HG03565 (cell line): ENCODE results near the gene OPTC.

ENCODE experiments used
- ATAC-seq: cut with Tn5 transposase; IDR thresholded peaks from one replicate; pipeline ENCODE4 v1.9.1; 2021; ENCODE audit warnings: mild to moderate bottlenecking, moderate library complexity; ENCODE audit not compliant: unreplicated experiment

OPTC gene

GRCh38 chr1:203531063-203531462, 37.1 kb downstream of the OPTC start:
- no peak for ATAC-seq

- ATAC-seq = no peak
These were observed 40.1 kb downstream of the OPTC start for GRCh38 chr1:203534012-203534411.

DNA sequence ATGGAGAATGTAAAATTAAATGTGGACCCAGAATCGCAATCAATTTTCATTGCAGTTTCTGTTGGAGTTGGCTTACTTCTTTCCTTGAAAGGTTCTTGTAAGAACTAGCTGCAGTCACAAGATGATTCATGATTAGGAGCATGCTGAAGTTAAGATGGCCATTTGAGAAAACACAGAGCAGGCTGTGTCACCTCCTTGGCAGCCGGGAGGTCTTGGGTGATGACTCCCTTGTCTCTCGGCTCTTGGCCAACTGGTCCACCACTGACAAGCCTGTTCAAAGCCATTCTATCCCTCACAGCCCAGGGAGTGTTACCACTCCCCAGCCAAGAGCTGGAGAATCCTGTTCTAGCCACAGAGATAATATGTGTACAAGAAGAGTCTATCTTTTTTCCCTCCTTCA, 40.6 kb downstream of the OPTC start:
- no peak for ATAC-seq

GRCh38 chr1:203536575-203536974, 42.6 kb downstream of the OPTC start:
- ATAC-seq = no peak

GRCh38 chr1:203536980-203537455, 43.1 kb downstream of the OPTC start:
- no peak for ATAC-seq

DNA sequence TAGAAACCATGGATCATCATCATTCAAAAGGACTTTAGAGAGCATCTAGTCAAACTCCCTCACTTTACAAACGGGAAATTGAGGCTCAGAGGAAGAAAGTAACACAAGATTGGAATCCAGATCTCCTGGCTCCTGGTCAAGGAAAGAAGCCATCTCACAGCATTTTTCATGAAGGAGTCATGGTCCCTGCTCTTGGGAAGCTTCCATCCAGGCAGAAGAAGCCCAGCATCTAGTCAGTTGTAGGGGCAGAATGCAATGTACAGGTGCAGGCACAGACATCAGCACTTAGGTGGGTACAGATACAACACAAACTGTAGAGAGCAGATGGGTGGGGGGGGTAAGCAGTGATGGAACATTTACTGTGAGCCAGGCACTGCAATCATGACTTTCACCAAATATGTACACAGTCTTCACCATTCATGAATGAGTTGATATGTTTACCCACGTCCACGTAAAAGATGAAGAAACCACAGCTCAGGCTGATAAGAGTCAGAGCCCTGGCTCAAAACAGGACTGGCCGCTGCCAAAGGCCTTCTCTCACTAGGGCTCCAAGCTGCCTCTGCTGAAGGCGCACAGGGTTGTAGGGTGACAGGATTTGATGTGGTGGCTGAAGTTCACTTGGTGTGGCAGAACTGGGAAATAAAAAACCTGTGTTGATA, 44.0 kb downstream of the OPTC start:
- no peak for ATAC-seq

GRCh38 chr1:203538726-203539125, 44.8 kb downstream of the OPTC start:
- no peak for ATAC-seq

- no peak for ATAC-seq
These were observed 46.0 kb downstream of the OPTC start for GRCh38 chr1:203539831-203540546.

- no peak for ATAC-seq
These were observed 50.5 kb downstream of the OPTC start for GRCh38 chr1:203544485-203544884.

DNA sequence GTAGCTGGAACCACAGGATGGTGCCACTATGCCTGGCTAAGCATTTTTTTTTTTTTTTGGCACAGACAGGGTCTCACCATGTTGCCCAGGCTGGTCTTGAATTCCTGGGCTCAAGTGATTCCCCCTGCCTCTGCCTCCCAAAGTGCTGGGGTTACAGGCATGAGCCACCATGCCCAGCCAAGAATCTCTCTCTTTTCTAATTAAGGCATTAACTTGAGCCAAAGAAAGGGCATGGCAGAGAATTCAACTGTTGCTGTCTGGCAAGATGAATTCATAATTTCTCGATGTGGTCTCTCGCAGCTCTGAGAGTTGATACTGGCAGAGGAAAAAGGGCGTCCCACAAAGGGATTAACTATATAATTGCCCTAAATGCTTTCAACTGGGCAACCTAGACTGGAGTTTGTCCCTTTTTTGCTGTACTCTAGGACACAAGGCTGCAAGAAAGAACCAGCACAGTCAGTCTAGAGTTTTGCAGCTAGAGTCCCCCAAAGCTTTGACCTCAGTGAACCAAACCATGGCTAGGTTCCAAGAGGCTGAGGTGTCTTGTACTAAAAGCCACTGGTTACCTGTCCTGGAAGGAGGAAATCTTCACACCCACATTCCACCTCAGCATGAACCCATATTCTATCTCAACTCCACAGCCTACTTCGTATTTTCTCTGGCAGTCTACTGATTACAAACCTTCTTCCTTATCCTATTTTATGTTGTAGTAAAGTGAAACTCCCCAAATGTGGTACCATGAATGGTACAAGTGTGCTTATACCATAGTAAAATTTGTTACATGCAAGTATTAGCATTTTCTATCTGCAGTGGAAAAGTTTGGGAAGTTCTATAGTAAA, 51.2 kb downstream of the OPTC start:
- ATAC-seq = no peak

- no peak for ATAC-seq
These were observed 52.3 kb downstream of the OPTC start for GRCh38 chr1:203546274-203546673.

- ATAC-seq = no peak
These were observed 53.2 kb downstream of the OPTC start for GRCh38 chr1:203547147-203547546.

DNA sequence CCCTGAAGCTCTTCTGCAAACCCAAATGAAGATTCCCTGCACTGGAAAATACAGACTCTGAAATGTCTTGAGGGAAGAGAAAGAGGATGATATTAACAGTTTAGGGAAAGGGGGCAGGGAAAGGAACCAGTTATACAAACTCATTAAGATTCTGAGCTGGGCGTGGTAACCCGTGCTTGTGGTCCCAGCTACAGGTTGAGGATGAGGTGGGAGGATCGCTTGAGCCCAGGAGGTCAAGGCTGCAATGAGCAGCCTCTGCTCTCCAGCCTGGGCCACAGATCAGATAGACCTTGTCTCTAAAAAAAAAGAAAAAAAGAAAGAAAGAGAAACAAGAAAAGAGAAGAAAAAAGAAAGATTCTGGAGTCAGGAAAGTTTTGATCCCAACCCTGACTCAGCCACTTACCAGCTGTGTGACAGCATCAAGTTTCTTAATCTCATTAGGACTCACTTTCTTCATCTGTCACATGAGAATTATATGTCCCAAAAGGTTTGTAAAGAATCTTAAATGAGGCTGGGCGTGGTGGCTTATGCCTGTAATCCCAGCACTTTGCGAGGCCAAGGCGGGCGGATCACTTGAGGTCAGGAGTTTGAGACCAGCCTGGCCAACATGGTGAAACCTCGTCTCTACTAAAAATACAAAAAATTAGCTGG, 53.9 kb downstream of the OPTC start:
- ATAC-seq = no peak

GRCh38 chr1:203548892-203549291, 54.9 kb downstream of the OPTC start:
- no peak for ATAC-seq

DNA sequence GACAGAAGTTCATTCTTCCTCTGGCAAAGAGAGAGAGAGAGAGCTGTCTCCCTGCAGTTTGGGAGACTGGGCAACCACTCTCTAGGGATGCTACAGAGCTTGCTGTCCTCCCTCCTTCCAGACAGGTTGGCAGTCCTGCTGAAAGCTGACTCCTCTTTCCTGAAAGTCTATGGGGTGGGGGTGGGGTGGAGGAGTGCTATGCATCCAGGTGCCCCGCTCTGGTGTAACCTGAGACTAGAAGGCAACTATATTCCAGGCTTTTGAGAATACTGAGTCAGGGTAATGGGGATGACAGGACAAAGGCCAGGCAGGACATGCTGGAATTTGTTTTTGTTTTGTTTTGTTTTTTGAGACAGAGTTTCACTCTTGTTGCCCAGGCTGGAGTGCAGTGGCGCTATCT, 55.4 kb downstream of the OPTC start:
- ATAC-seq = no peak

- ATAC-seq = no peak
These were observed 56.9 kb downstream of the OPTC start for GRCh38 chr1:203550846-203551245.

DNA sequence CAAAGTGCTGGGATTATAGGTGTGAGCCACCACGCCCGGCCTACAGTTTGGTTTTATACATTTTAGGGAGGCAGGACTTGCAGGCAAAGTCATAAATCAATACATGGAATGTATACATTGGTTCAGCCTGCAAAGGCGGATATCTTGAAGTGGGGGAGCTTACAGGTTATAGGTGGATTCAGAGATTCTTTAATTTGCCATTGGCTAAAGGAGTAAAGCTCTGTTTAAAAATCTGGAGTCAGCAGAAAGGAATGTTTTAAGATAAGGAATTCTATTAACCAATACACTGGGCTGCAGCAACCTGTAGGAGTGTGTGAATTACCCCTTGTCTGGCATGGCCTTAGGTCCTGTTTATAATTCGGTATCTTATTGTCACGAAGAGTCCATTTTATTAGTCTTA, 57.6 kb downstream of the OPTC start:
- no peak for ATAC-seq

GRCh38 chr1:203553496-203553895, 59.5 kb downstream of the OPTC start:
- no peak for ATAC-seq

DNA sequence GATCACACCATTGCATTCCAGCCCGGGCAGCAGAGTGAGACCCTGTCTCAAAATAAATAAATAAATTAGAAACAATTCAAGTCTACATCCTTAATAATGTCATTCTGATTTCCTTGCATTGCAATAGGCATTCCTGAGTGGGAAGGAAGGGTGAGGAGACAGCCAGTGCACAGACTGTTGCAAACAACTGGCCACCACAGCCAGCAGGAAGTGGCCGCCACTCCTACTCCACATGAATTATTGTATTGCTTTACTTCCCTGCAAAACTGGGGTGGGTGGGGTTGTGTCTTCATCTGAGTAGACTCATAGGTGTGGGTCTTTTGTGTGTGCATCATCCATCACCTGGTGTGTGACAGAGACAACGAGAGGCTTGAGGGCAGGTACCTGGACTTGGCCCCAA, 60.1 kb downstream of the OPTC start:
- no peak for ATAC-seq

- no peak for ATAC-seq
These were observed 61.1 kb downstream of the OPTC start for GRCh38 chr1:203555076-203555475.

DNA sequence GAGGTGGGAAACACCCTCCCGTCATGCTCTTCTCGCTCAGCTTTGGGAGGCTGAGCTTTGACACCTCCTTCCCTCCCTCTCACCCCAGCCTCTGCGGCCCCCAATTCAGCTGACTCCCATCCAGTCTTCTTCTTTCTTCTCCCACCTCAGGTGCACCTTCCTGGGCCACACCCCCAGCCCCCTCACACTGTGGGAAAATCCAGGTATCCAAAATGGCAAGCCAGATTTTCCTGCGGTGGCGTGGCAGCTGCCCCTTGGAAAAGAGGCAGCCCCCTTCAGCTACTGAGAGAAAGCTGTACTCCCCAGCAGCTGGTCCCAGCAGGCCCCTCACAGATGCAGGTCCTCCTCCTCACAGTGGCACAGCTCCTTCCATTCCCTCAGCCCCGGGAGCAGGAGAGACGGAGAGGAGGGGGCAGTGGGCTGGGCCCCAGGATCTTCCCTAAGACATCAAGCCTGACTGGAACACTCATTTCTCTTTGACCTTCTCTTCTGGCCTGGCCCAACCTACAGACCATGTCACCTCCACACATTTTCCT, 61.6 kb downstream of the OPTC start:
- no peak for ATAC-seq
